ENCODE data around the gene TSPAN15.

Gene TSPAN15

DNA sequence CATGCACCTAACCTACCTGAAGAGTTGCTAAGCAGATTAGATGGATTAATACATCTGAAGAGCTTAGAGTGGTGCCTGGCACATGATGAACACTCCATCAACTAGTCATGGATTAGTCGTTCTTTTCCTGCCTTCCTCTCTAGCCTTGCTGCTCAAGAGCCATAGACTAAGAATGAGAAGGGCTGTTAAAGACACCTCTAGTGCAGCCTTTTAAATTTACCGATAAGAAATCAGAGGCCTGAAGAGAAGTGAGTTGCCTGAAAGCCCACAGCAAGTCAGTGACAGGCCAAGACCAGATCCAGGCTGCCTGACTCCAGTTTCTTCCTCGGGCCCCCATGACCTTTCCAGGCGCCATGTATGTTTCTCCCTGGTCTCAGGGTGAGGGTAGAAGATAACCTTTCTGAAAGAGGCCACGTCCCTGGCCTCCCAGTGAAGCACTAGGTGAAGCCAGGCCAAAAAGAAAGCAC, 6.5 kb downstream of the TSPAN15 start:
- in situ Hi-C loops (cut with HindIII; ENCODE audit: low sequenced_read_pairs): no loop called here
- TF ChIP-seq, protein P1, sequence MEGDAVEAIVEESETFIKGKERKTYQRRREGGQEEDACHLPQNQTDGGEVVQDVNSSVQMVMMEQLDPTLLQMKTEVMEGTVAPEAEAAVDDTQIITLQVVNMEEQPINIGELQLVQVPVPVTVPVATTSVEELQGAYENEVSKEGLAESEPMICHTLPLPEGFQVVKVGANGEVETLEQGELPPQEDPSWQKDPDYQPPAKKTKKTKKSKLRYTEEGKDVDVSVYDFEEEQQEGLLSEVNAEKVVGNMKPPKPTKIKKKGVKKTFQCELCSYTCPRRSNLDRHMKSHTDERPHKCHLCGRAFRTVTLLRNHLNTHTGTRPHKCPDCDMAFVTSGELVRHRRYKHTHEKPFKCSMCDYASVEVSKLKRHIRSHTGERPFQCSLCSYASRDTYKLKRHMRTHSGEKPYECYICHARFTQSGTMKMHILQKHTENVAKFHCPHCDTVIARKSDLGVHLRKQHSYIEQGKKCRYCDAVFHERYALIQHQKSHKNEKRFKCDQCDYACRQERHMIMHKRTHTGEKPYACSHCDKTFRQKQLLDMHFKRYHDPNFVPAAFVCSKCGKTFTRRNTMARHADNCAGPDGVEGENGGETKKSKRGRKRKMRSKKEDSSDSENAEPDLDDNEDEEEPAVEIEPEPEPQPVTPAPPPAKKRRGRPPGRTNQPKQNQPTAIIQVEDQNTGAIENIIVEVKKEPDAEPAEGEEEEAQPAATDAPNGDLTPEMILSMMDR (IDR thresholded peaks at IDR 0.05; ENCODE audit: low read depth, low read length, missing control alignments): no peak
- DNase-seq (ENCODE audit: low read depth): no peak
- no peak overlapping the region for H3K4me3 ChIP-seq (ENCODE audit: low read depth, low read length)

DNA sequence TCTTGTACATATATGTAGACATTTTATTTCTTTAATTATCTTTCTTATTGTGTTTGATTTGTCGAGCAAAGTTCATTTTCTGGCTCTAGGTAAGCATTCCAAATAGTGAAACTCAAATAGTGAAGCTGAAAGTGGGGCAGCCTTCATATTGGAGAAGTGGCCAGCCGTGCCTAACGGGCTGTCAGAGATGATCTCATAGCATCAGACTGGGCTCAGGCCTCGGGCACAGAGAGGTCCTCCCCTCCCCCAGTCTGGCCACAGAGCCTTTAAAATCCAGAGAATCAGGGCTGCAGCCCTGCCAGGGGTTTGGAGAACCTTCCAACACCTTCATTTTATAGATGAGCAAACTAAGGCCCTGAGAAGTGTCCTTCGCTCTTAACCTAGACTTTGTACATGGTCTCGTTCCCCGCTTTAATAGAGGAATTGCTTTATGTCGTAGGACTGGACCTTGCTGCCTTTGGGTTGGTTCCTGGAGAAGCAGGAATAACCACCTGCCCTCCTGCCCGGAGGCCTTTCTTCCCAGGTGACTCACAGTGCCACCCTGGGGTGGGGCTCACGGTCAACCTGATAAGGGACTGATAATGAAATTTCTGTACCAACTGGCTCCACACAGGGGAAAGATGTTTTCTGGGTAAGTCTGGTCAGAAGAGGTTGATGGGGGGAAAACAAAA, 7.3 kb downstream of the TSPAN15 start:
- in situ Hi-C loops (cut with HindIII; ENCODE audit: low sequenced_read_pairs): no loop called here
- TF ChIP-seq, protein P1 (IDR thresholded peaks at IDR 0.05; ENCODE audit: low read depth, low read length, missing control alignments): no peak
- H3K4me3 ChIP-seq (ENCODE audit: low read depth, low read length): no peak overlapping the region
- no peak for DNase-seq (ENCODE audit: low read depth)

DNA sequence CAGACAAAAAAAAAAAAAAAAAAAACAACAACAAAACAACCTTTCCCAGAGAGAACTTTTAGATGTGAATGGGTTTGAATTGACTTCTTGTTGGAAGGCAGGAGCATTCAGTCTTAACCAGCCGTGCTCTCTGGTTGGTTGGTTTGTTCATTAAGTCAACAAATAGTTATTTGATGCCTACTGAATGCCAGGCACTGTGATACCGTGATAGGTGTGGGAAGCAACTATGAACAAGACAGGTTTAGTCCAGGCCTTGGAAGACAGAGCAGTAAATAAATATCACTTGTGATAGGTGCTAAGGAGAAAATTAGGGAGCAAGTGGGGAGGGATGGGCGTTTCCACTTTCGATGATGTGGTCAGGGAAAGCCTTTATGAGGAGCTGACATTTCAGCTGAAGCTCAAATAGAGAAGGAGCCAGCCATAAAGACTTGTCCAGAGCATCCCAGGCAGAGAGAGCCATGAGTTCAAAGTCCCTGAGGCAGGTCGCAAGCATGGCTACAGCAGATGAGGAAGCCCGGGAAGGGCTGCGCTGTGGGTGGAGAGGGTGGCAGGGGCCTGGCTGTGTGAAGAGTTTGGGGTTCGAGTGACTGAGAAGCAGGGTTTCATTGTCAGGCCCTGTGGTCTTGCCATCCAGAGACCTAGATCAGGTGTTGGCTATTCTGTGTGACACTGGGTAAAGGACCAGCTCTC, 8.0 kb downstream of the TSPAN15 start:
- TF ChIP-seq, protein P1 (IDR thresholded peaks at IDR 0.05; ENCODE audit: low read depth, low read length, missing control alignments): no peak
- no peak overlapping the region for H3K4me3 ChIP-seq (ENCODE audit: low read depth, low read length)
- in situ Hi-C loops (cut with HindIII; ENCODE audit: low sequenced_read_pairs): no loop called here
- DNase-seq (ENCODE audit: low read depth): no peak

DNA sequence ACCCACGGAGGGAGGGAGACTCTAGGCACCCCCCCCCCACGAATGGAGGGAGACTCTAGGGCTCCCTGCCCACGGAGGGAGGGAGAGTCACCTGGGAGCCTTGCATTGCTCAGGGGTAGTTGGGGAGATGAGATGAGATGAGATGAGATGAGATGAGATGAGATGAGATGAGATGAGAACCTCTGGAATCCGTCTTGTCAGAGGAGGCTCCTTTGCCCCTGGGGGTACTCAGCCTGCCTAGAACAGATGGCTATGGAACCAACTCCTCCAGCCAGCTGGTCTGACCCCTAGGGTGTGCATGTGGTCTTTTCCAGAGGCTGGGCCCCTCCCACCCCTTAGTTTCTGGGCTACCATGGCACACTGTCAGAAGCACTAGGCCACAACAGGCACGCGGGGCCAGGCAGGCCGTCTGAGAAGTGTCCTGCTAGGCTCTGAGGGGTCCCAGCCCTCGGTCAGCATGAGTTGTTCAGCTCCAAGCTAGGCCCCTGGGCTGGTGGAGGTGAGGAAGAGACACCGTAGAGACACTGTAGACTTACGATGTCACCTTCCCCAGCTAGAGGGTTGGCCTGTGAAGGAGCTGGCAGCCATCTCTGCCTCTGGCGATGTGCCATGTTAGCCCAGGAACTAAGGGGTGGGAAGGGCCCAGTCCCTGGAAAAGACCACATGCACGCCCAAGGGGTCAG, 8.8 kb downstream of the TSPAN15 start:
- TF ChIP-seq, protein P1 (IDR thresholded peaks at IDR 0.05; ENCODE audit: low read depth, low read length, missing control alignments): no peak
- in situ Hi-C loops (cut with HindIII; ENCODE audit: low sequenced_read_pairs): no loop called here
- DNase-seq (ENCODE audit: low read depth): no peak
- H3K4me3 ChIP-seq (ENCODE audit: low read depth, low read length): no peak overlapping the region

DNA sequence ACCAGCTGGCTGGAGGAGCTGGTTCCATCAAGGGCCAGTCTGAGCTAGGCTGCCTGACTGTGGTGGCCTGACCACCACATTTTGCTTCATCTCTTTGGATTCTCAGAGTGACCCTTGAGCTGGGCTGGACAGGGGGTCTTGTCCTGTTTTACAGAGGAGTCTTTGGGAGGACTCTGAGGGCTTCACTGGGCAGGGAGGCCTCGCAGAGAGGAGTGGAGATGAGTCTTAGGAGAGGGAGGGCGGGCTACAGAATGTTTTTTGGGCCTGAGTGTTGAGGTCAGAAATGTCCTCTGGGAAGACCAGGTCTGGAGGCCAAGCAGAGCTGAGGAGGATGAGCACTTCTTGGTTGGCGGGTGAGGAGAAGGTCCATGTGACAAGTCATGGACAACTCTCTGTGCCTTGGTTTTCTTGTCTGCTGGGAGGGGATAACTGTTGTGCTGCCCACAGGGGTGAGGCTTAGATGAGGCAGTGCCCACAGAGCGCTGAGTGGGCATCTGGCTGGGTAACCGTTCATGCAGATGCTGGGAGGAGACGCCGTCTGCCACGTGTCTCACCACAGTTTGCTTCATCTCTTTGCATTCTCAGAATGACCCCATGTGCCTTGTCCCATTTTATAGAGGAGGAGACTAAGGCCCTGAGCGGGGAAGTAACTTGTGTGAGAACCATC, 9.4 kb downstream of the TSPAN15 start:
- H3K4me3 ChIP-seq (ENCODE audit: low read depth, low read length): no peak overlapping the region
- in situ Hi-C loops (cut with HindIII; ENCODE audit: low sequenced_read_pairs): no loop called here
- no peak for DNase-seq (ENCODE audit: low read depth)
- TF ChIP-seq, protein P1 (IDR thresholded peaks at IDR 0.05; ENCODE audit: low read depth, low read length, missing control alignments): no peak

Data from astrocyte of the cerebellum (primary cell).